ENCODE data around the gene IFNAR1.

- TF ChIP-seq CTCF (IDR thresholded peaks at IDR 0.05 in 8 of 11, conservative IDR thresholded peaks at IDR 0.05 in 3 of 11) (no peak), POLR2AphosphoS5 (IDR thresholded peaks at IDR 0.05) (no peak)
Measured at GRCh38 chr21:33393348-33393747, 68.6 kb downstream of the IFNAR1 start.

All from spleen (tissue), 7 donors.